Endothelial cell of umbilical vein (primary cell): ENCODE results near the gene CDC7. TPM values are rescaled to one million over a fixed set of nuclear protein-coding genes. Genes with fewer than 3 reads are reported as not detected.
"Not testable (repeated sequence)": the region's sequence is repeated elsewhere in the genome, so short reads cannot be mapped to it uniquely, and the experiment has no call there.

Experiments
- BruUV-seq: library from RNA; stranded (reverse); fragments of 400-500 nt; replicated peaks from 2 replicates; lab custom pipeline; 2021; lab: Mats Ljungman, UMichigan
- CTCF ChIA-PET: fragments of 300-600, 350-600 bp; sonication (Branson Sonifier 250); formaldehyde crosslinking; loops from one replicate; lab custom pipeline; 2021; ENCODE audit warnings: antibody characterized with exemption, inconsistent platforms; lab: Charles Lee
- POLR2A ChIA-PET: fragments of 300-600, 350-600 bp; sonication (Branson Sonifier 250); formaldehyde crosslinking; loops from one replicate; lab custom pipeline; 2021; ENCODE audit warnings: antibody characterized with exemption, inconsistent platforms; lab: Charles Lee
- DNase-seq: peaks from one replicate; pipeline ENCODE4 v3.0.0-alpha.2; 2011; ENCODE audit warnings: low read depth, low spot score
- FAIRE-seq: peaks from 2 replicates; lab custom pipeline; 2011; peaks lifted over from hg19 to GRCh38; lab: Jason Lieb, UNC
- H2AFZ ChIP-seq: 2 replicates; pipeline ENCODE4 v1.6.0; 2012; ENCODE audit warnings: low read depth, low read length, control low read depth, inconsistent platforms
- H3K27ac ChIP-seq: 2 replicates; pipeline ENCODE4 v1.5.1; 2011; ENCODE audit warnings: low read depth, mild to moderate bottlenecking, control low read depth, low read length, moderate library complexity; ENCODE audit not compliant: insufficient read depth
- H3K27me3 ChIP-seq, 2 experiments: 2 replicates each; pipeline versions ENCODE4 v1.6.0 to v1.6.1; 2011; ENCODE audit warnings: low read length in 2 of 2, mixed read lengths in 1 of 2; ENCODE audit not compliant: control insufficient read depth in 2 of 2, insufficient read depth in 2 of 2
- H3K36me3 ChIP-seq, 2 experiments: 2 replicates in 1 of 2; 3 replicates in 1 of 2; pipeline ENCODE4 v1.5.1; 2011; ENCODE audit warnings: low read length in 2 of 2, mild to moderate bottlenecking in 1 of 2, moderate library complexity in 1 of 2; ENCODE audit not compliant: control insufficient read depth in 2 of 2, insufficient read depth in 2 of 2; ENCODE audit errors: extremely low read depth in 1 of 2
- H3K4me1 ChIP-seq: 3 replicates; pipeline ENCODE4 v1.5.1; 2011; ENCODE audit warnings: mild to moderate bottlenecking, low read length; ENCODE audit not compliant: control insufficient read depth, insufficient read depth; ENCODE audit errors: extremely low read depth
- H3K4me2 ChIP-seq: 2 replicates; pipeline ENCODE4 v1.6.1; 2011; ENCODE audit warnings: low read length, control low read depth, mixed read lengths; ENCODE audit not compliant: insufficient read depth
- H3K4me3 ChIP-seq, 3 experiments: fragments of 200-600 bp in 1 of 3; sonication (generic), shearing (Covaris generic) in 1 of 3; replicated peaks in 1 of 3; 2 replicates each; pipeline ENCODE4 v1.5.1; 2011 to 2016; ENCODE audit warnings: control low read depth in 3 of 3, low read length in 3 of 3, mild to moderate bottlenecking in 2 of 3, inconsistent platforms in 1 of 3, low read depth in 1 of 3, moderate library complexity in 1 of 3; ENCODE audit not compliant: insufficient read depth in 1 of 3
- H3K79me2 ChIP-seq: 2 replicates; pipeline ENCODE4 v1.6.0; 2012; ENCODE audit warnings: low read length, inconsistent platforms; ENCODE audit not compliant: control insufficient read depth, insufficient read depth
- H3K9ac ChIP-seq: replicated peaks from 2 replicates; pipeline ENCODE3; 2011; ENCODE audit warnings: low read length, control low read depth; ENCODE audit not compliant: insufficient read depth; ENCODE audit errors: extremely low read depth
- H3K9me1 ChIP-seq: replicated peaks from 3 replicates; pipeline ENCODE4 v1.6.0; 2011; ENCODE audit warnings: mild to moderate bottlenecking, low read length; ENCODE audit not compliant: control insufficient read depth, insufficient read depth; ENCODE audit errors: extremely low read depth
- H3K9me3 ChIP-seq: replicated peaks from 2 replicates; pipeline ENCODE4 v1.5.1; 2012; ENCODE audit warnings: low read length, inconsistent platforms; ENCODE audit not compliant: control insufficient read depth, insufficient read depth
- H4K20me1 ChIP-seq: replicated peaks from 2 replicates; pipeline ENCODE3; 2011; ENCODE audit warnings: mild to moderate bottlenecking, low read length; ENCODE audit not compliant: control insufficient read depth, insufficient read depth; ENCODE audit errors: extremely low read depth
- CTCF ChIP-seq, 2 donors: IDR thresholded peaks; 1 replicate in 1 of 2; 2 replicates in 1 of 2; pipeline ENCODE4 v1.5.1; 2011; ENCODE audit warnings: low read length in 2 of 2, mild to moderate bottlenecking in 2 of 2, moderate library complexity in 2 of 2, control low read depth in 1 of 2, inconsistent platforms in 1 of 2, low read depth in 1 of 2; ENCODE audit not compliant: insufficient read depth in 1 of 2; ENCODE audit errors: extremely low read depth in 1 of 2
- EZH2 ChIP-seq: IDR thresholded peaks from 2 replicates; pipeline ENCODE4 v1.6.1; 2012; ENCODE audit warnings: borderline replicate concordance, low read depth, mild to moderate bottlenecking, moderate library complexity, low read length, inconsistent platforms; ENCODE audit not compliant: severe bottlenecking
- FOS ChIP-seq: IDR thresholded peaks from 2 replicates; pipeline ENCODE4 v1.6.1; 2011; ENCODE audit warnings: mild to moderate bottlenecking, low read length, moderate library complexity, borderline replicate concordance; ENCODE audit not compliant: insufficient read depth
- GATA2 ChIP-seq: IDR thresholded peaks from 2 replicates; pipeline ENCODE4 v1.7.0; 2011; ENCODE audit warnings: low read depth, mild to moderate bottlenecking, moderate library complexity, mixed read lengths, low read length; ENCODE audit not compliant: insufficient read length, insufficient read depth
- JUN ChIP-seq: IDR thresholded peaks from 2 replicates; pipeline ENCODE4 v1.6.1; 2011; ENCODE audit warnings: borderline replicate concordance, low read depth; ENCODE audit not compliant: insufficient read length, insufficient read depth
- MAX ChIP-seq: IDR thresholded peaks from 2 replicates; pipeline ENCODE4 v1.6.1; 2011; ENCODE audit not compliant: insufficient read depth, insufficient read length
- MYC ChIP-seq: IDR thresholded peaks from one replicate; pipeline ENCODE4 v1.6.1; 2011; ENCODE audit warnings: mild to moderate bottlenecking, low read depth, low read length
- POLR2A ChIP-seq: IDR thresholded peaks from 2 replicates; pipeline ENCODE4 v1.6.1; 2012; ENCODE audit warnings: low read depth, mild to moderate bottlenecking, control low read depth, low read length
- POLR2AphosphoS5 ChIP-seq: IDR thresholded peaks from 2 replicates; pipeline ENCODE4 v1.6.1; 2012; ENCODE audit warnings: low read depth, mild to moderate bottlenecking, control low read depth, low read length, moderate library complexity; ENCODE audit not compliant: insufficient read depth
- dilution Hi-C: fragments of 300-500 bp; cut with MboI; formaldehyde crosslinking; loops from one replicate; pipeline ENCODE4 v1.15.0; 2019; ENCODE audit warnings: low sequenced_read_pairs; ENCODE audit not compliant: extremely low pct_ligation_motif_present
- intact Hi-C: fragments of 100-400 bp; cut with micrococcal nuclease; formaldehyde crosslinking; loops from one replicate; pipeline ENCODE4 v1.10.0; 2022
- polyA plus RNA-seq, 4 experiments: library from polyadenylated mRNA; depleted of rRNA in 3 of 4; stranded (reverse) in 3 of 4; unstranded in 1 of 4; fragments of >200 nt; gene quantifications; 2 replicates each; pipeline versions ENCODE4 v1.2.1 to v1.2.3, GENCODE V29; 2011 to 2012; ENCODE audit warnings: missing spikeins in 1 of 4
- total RNA-seq: library from RNA; stranded (reverse); gene quantifications from 2 replicates; pipeline ENCODE4 v1.2.3, GENCODE V29; 2021

Gene CDC7
- total and polyA plus RNA-seq, 2 donors (not counting 3 experiments of a cell fraction or from before 2014, with no cell fraction given): 3.9 to 11.7 TPM

GRCh38 chr1:91513706-91514105 lies 13.1 kb downstream of the CDC7 start:
- DNase-seq: no peak
- Histone ChIP-seq H3K79me2 (no peaks in the 10 kb centered on the region), H3K9me1 (no peaks in the 10 kb centered on the region), H3K4me1 (no peaks in the 10 kb centered on the region), H3K27ac (no peak overlapping the region), H2AFZ (no peak overlapping the region), H3K4me3 (no peak overlapping the region), H3K27me3 (no peaks in the 10 kb centered on the region), H4K20me1 (no peaks in the 10 kb centered on the region), H3K9me3 (no peaks in the 10 kb centered on the region), H3K4me2 (no peak overlapping the region), H3K9ac (no peak overlapping the region), H3K36me3 (no peaks in the 10 kb centered on the region)
- TF ChIP-seq JUN (no peak), POLR2A (no peak)
- intact Hi-C loops (loop anchor here (2.0 kb wide), 1 partner anchor 371 kb away; no protein-coding TSS in a partner anchor), dilution Hi-C loops (no loop called here)
- ChIA-PET CTCF (interaction anchor here (1.0 to 4.6 kb wide), 11 partner anchors 12 to 777 kb away, joined by 3 to 119 read pairs (median 4); partner anchors contain the start of gene TGFBR3), POLR2A (no interaction called here)
- BruUV-seq: no TSS peak
- no peak for FAIRE-seq

DNA sequence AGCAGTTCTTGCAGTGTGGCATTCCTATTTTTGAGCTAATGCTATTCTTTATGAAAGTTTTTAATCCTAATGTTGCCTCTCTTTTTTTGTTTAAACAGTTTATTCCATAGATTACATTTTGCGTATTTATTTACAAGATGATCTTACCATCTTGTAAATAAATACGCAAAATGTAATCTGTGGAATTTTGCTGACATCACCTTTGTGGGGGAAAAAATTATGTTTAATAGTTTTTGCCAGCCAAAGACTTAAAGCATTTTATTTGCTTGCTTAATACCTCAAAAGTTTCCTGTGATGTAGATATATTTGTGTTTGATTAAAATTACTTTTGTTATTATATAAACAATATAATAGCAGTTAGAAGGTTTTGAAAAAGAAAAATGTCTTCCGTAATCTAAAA lies 15.3 kb downstream of the CDC7 start:
- TF ChIP-seq MYC (no peak), CTCF (IDR thresholded peaks at IDR 0.05; ENCODE audit: extremely low read depth in 1 of 2, insufficient read depth in 1 of 2, low read depth in 1 of 2, low read length in 2 of 2) (no peak), JUN (no peak), MAX (no peak), POLR2AphosphoS5 (no peak), EZH2 (no peak), POLR2A (no peak), FOS (no peak), GATA2 (no peak)
- DNase-seq: no peak
- H3K4me1 ChIP-seq: no peaks in the 10 kb centered on the region
- no peak overlapping the region for H3K9ac ChIP-seq
- FAIRE-seq: no peak
- H3K4me3 ChIP-seq: no peak overlapping the region
- H3K27me3 ChIP-seq: no peaks in the 10 kb centered on the region
- H3K4me2 ChIP-seq: no peak overlapping the region
- H3K27ac ChIP-seq: no peak overlapping the region
- H3K79me2 ChIP-seq: no peaks in the 10 kb centered on the region
- H4K20me1 ChIP-seq: no peaks in the 10 kb centered on the region
- H3K36me3 ChIP-seq: no peaks in the 10 kb centered on the region
- POLR2A ChIA-PET: no interaction called here
- dilution Hi-C loops (no loop called here), intact Hi-C loops (no loop called here)
- BruUV-seq: no TSS peak
- CTCF ChIA-PET: interaction anchor here (0.6 kb wide), 1 partner anchor 313 kb away, joined by 3 read pairs; no protein-coding TSS in a partner anchor
- no peaks in the 10 kb centered on the region for H3K9me3 ChIP-seq
- H3K9me1 ChIP-seq: no peaks in the 10 kb centered on the region
- no peak overlapping the region for H2AFZ ChIP-seq

GRCh38 chr1:91516605-91517004 lies 16.0 kb downstream of the CDC7 start:
- dilution Hi-C loops, H3K27me3 ChIP-seq, H2AFZ ChIP-seq, intact Hi-C loops, H3K36me3 ChIP-seq, H3K9me3 ChIP-seq, H3K9ac ChIP-seq, CTCF ChIA-PET, POLR2A ChIA-PET, FAIRE-seq, H3K27ac ChIP-seq, H3K4me3 ChIP-seq, H3K79me2 ChIP-seq, BruUV-seq, DNase-seq, H4K20me1 ChIP-seq, H3K4me2 ChIP-seq, H3K4me1 ChIP-seq, H3K9me1 ChIP-seq: not testable (repeated sequence)
